Stimulated activated CD4-positive, alpha-beta T cell treated with anti-CD3 and anti-CD28 coated beads, Interleukin-12 subunit alpha, Interleukin-12 subunit beta, amount 100 ng/mL, for 48 hours (primary cell): ENCODE results near the gene SLC13A3.
A peak's percentile ranks its signal among the peaks of the same experiment; 100 is the strongest.

Experiments
- DNase-seq, 3 donors: peaks; one replicate each; pipeline ENCODE4 v3.0.0-alpha.2; 2020; ENCODE audit warnings: low read depth in 2 of 3, low spot score in 1 of 3

SLC13A3 gene

DNA sequence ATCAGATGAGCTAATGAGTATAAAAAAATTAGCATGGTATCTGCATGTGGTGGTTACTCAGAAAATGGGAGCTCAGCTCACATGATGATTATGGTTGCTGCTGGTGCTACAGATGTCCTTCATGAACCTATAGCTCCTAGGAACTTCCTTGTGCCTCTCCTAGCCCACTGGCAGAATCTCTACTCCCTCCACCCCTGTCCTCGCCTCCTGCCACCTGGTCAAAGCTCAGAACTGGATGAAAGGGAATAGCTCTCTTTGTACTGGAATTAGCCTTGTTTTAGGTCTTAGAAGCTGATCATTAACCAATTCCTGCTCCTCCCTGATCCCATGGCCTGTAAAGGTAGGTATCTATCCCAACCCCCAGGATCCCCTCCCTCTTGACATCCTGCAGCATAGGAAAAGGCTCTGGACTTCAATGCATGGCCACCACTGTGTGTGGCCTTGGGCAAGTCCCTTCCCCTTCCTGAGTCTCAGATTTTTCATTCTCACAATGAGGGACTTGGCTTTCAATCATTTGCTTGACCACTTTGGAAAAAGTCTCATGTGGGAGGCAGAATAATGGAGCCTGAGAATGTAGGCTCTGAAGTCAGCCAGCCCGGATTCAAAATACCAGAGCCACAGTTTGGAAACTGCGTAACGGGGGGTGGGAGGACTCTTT lies 43.9 kb downstream of the SLC13A3 start:
- no peak for DNase-seq

DNA sequence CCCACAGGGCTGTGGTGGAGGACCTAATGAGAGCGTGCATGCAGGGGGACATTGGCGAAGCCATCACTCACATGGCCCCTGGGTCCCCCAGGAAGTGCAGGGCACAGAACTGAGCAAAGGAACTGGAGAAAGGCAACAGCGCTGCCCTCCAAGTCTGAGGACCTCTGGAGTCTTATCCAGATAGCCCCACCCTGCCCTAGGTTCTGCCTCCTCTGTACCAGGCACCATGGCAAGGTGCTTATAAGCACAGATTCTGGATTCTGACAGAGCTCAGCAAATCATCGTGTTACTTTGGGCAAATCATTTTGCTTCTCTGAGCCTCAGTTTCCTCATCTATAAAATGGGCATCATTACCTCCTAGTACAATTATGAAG lies 44.5 kb downstream of the SLC13A3 start:
- DNase-seq = no peak

DNA sequence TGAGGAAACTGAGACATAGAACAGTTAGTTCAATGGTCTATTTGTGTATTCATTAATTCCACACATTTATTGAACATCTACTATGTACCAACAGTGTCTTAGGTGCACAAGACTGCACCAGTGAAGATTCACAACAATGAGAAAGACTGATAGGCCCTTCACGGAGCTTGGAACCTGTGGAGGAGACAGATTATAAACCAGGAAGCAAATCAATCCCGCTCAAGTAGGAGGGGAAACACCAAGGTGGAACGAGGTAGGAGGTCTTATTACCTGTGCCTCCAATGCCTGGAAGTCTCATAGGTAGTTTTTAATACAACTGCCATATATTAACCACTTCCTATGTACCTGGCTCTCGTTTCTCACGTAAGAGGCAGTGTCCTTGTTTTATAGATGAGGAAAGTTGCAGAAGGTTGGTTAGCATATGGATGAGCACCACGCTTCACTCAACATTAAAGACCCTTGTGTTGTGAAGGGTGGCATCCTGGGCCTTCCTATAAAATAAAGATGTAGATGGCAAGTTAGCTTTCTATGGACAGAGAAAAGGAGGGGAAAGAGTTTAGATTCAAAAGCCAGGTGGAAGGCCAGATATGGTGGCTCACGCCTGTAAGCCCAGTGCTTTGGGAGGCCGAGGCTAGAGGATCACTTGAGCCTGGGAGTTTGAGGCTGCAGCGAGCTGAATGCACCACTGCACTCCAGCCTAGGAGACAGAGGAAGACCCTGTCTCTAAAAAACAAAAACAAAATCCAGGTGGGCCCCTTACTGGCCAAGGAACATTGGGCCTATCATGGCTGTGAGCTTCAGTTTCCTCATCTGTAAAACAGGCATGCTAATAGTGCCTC lies 45.1 kb downstream of the SLC13A3 start:
- DNase-seq = no peak

DNA sequence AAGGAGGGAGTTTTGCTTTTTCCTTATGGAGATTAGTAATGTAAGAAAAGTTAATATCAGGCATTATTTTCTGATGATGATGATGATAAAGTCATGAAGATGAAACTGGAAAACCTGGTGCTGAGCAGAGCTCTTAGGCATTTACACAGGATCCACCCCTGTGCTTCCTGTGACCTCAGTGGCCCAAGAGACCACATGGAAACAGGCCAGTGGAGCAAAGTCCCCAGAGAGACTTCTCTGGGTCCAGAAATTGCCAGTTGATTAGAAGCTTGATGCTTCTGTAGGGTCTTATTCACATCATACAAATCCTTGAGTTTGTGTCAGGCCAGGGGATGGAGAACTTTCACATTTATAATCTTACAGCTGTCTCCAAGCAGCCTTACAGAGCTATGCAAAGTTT lies 46.1 kb downstream of the SLC13A3 start:
- DNase-seq = no peak

DNA sequence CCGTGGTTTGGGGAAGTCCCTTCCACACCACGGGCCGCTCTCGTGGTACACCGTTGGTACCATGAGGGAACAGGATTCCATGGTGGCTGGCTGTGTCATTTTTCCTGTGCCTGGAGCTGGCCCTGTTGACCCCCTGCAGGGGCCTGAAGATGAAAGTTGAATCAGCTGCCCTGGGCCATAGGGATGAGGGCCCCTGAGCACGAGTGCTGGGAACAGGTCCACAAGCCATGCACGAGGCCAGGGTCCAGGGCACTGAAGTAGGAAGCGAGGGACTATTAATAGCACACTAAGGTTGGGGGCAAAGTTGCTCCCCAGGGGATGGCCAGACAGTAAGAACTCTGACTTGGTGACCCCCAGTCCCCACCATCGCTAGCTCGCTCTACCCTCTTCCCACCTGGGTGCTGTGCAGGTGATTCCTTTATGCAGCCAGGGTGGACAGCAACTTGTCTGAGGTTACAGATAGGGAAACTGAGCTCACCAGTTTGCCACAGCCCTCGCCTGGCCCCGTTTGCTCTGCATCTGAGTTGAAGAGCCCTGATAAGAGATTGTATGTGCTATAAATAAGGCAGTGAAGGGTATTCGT lies 46.6 kb downstream of the SLC13A3 start:
- no peak for DNase-seq

DNA sequence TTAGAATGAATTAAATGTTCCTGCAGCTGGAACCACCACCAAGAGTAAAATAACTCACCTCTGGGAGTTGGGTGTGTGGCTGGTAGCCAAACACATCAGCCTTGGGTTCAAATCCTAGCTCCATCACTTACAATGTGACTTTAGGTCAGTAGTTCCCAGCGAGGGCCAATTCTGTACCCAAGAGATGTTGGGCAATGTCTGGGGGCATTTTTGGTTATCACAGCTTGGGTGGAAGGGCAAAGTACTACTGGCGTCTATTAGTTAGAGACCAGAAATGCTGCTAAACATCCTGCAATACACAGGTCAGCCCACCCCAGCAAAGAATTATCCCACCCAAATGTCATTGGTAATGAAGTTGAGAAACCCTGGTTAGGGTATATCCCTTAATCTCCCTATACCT lies 48.8 kb downstream of the SLC13A3 start:
- no peak for DNase-seq

DNA sequence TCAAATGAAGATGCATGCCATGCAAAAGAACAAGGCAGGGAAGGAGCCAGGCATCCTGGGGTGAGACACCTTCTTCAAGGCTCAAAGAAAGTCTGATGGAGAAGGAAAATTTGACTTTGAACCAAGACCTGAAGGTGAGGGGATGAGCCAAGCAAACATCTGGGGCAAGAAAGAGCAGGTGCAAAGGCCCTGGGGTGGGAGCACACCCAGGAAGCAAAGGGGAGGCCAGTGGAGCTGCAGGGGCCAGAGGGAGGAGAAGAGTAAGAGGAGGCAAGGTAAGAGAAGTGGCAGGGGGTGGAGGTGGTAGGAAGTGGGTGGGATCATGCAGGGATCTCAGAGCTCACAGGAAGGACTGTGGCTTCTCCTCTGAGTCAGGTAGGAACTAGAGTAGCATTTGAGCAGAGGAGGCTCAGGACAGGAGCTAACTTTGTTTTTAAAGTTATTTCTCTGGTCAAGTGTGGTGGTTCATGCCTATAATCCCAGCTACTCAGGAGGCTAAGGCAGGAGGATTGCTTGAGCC lies 49.6 kb downstream of the SLC13A3 start:
- DNase-seq = no peak

DNA sequence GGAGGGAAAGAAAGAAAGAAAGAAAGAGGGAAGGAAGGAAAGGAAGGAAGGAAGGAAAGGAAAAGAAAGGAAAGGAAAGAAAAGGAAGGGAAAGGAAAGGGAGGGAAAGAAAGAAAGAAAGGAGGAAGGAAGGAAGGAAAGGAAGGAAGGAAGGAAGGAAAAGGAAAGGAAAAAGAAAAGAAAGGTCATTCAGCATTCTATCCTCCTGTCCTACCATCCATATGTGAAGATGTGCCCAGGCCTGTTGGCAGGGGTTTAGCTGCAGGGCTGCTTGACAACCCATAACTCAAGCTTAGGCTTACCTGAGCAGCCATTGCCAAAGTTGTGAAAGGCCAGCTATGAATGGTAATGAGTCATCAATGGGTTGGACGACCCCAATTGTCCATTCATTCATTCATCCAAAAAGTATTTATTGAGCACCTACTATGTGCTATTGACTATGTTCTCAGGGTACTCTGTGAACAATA lies 50.9 kb downstream of the SLC13A3 start:
- no peak for DNase-seq

DNA sequence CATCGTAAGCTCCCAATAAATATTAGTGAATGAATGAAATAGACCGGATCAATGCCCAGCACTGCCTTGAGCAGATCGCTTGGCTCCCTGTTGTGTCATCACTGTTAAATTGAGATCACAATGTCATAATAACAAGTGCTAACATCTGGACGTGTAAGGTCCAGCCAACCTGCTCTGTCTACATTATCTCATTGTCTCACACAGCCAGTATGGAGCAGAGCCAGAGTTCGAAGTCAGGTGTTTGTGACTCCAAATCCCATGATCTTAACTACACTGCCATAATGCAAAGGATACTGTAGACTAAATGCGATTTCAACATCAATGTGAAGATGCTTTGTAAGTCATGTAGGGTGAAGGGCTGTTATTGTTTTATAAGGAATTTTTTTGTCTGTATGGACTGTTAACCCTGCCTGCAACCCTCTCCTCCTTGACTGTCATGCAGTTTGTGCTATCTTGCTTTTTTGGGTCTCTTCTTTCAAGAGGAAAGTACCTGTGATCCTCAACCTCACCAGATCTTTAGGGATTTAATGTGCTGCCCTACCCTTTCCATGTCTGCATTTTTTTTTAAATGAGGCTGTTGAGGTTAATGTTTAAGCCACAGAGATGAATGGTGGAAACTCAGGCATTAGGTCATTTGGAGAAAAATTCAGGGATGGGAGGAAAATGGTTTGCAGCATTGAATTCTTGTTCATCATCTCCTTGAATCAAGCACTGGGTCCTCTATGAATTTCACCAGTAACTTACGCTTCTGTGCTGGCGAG lies 51.9 kb downstream of the SLC13A3 start:
- DNase-seq = no peak

DNA sequence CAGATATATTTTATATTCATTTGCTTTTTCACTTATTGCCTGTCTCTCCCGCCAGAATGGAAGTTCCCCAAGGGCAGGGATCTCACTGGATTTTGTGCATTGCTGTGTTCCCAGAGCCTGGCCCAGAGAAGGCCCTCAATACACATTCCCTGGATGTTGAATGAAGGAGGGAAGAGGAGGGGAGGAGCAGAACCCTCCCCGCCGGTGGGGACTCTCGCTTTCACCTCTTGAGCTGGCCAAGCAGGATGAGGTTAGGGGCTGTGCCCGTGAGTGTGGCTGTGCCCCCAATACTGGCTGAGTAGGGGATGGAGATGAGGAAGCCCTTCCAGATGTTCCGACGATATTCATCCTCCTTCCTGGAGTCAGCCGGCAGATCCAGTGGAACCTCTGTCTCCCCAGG lies 55.3 kb downstream of the SLC13A3 start:
- DNase-seq = no peak

DNA sequence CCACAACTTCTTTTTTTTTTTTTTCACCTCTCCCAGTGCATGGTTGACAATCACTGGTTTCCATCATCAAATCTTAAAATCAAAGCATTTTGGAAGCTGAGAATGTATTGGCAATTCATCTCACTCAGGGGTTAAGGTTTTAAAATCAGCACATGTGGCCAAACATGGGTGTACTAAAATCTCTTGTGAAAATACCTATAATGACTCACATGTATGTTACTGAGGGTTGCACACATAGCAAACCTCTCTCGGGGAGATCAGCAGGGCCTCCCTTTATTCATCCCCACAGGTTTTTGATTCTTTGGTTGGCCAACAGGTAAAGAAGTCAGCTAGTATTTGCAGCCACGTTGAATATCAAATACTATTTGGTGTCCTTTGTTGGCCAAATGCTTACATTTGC lies 56.5 kb downstream of the SLC13A3 start:
- no peak for DNase-seq

DNA sequence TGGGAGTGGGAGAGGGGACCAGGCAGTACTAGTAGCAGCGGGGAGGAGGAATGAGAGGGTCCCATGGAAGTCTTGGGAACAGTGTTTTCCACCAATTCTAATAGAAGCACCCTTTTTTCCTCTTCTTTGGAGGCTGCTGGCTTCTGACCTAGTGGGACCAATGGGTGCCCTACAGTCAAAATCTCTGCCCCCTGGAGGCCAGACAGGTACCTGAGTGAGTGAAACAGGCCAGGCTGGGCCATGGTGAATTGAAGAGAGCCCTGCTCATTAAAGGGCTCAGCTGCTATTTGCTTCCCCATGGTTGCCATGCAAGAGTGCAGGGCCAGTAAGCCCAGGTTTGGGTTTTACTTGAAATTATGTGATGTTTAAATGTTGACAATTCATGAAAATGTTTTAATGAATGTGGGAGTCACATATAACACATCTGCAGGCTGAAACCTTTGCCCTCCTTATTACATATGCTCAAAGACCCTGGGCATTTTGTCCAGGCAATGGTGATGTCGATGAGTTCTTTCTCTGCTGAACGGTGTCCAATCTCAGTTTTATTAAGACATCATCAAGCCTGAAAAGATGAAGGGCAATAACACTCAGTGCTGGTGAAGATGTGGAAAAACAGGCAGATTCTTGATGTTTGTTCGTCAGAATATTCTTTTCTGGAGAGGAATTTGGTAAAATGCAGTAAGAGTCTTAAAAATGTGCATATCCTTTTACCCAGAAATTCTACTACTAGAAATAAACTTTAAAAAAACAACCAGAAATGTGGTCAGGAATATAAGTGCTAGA lies 58.5 kb downstream of the SLC13A3 start:
- DNase-seq = peak in 1 of 3 donors; percentile 6

DNA sequence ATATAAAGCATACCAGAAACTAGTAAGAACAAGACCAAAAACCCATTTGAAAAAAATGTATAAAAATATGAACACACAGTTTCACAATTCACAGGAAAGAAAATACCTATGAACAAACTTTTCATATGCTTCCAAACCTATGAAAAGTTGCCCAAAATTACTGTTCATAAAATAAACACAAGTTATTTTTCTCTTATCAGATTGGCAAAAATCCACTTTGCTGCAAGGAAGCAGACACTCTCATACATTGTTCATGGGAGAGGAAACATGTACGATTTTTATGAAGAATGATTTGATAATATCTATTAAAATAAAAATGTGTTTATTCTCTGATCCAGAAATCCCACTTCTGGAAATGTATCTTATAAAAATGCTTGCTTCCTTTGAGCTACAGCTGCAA lies 60.8 kb downstream of the SLC13A3 start:
- DNase-seq = no peak

DNA sequence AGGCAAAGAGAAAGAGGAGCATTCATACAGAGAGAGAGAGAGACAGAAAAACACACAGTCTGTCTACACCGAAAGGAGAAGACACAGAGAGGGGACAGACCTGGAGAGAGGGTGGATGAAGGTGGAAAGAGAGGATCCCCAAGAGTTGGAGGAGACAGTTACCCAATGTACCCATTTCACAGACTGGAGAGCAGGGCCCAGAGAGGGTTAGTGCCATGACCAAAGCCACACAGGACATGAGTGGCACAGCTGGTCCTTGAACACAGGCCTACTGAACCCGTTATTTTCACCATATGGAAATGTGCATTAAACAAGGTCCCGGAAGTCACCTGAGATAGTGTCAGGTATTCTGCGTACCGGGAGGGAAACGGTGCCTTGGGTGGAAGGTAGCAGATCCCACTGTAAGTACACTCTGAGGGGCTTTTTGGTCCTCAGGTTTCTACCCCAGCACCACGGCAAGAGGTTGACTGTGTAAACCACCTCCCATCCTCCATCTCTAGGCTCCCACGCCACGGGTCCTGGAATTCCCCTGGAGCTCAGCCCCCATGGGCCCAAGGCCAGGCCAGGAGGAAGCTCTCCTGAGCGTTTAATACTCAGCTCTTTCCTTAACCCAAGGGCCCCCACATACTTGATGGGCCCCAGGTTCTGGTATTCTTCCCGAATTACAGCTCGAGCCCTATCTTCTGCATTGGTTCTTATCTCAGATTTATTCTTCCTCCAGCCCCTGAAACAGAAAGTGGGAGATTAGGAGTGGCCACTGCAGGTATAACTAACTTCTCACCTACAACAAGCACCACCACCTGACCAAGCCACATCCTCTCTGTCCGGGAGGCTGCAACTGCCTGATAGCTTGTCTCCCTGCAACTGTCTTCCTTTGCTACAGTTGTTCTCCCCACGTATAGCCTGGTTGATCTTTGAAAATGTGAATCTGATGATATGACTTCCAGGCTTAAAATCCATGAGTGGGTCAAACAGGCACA lies 62.4 kb downstream of the SLC13A3 start:
- DNase-seq = no peak

DNA sequence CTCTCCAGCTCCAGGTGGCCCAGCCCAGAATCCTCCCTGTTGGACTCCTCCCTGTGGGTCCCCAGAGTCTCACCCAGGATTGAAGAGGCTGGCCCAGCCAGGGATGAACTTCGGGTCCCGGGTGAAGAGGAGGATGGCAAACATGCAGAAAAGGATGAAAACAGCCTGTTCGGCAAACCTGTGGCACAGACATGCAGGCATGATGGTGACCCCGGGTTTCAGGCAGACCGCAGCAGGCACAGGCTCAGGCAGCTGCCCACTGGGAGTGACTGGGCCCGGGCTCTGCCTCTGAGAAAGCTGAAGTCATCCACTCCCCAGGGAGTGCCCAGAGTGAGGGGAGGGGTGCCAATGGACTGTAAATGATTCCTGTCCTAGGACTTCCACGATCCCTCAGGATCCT lies 63.3 kb downstream of the SLC13A3 start:
- no peak for DNase-seq

DNA sequence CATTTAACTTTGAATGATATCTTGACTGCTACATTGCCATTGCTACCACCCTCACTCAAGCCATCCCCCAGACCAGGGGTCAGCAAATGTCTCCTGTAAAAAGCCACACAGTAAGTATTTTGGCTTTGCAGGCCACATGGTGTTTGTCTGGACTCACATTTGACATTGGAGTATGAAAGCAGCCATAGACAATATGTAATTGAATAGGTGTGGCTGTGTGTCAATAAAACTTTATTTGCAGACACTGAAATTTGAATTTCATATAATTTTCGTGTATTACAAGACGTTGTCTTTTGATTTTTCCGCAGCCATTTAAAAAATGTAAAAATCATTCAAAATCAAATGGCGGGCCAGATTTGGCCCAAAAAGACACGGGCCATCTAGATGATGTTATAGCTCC lies 64.5 kb downstream of the SLC13A3 start:
- no peak for DNase-seq

DNA sequence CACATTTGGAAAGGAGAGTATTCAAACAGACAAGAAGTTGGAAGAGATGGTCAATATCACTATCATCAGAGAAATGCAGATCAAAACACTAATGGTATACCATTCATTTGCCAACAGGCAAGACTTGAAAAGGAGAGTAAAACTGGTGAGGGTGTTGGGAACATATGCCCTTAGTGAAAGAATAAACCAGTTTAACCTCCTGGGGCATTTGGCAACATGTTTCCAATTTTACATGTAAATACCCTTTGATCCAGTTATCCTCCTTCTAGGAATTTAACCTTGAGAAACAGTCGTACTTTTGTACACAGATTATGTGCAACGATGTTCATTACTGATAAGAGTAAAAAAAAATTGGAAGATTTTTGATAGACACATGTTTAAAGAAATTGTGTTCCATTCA lies 66.8 kb downstream of the SLC13A3 start:
- no peak for DNase-seq

DNA sequence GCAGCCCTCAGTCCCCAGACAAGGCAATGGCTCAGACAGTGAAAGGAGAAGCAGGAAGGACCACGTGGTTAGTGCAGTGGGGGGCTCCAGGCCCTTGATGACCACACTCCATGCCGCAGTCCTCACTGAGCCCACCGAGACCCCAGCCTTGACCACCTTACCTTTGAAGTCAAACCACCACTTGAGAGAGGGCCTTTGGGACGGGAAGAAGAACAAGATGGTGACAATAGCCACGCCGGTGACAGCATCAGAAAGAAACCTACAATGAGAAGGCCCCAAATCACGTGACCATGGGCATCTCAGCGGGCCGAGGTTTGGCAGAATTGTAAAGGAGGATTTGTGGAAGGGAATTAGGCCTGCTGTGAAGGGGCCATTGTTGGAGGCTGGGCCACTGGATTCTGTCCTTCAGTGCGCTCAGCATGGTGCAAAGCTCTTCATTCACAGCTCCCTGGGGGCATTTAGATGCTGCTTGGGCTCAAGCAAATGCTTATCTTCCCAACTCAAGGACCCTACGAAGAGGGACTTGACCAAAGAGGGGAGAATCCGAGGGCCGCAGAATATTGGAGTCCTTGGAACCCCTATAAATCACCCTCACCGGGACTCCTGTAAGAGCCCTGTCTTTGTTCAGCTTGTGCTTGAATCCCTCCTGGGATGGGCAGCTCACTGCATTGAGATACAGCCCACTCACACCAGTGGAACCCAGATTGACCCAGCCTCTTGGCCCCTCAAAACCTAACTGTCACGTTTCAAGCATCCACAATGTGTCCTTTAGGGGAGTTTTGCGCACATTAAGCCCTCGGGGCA lies 67.6 kb downstream of the SLC13A3 start:
- no peak for DNase-seq

DNA sequence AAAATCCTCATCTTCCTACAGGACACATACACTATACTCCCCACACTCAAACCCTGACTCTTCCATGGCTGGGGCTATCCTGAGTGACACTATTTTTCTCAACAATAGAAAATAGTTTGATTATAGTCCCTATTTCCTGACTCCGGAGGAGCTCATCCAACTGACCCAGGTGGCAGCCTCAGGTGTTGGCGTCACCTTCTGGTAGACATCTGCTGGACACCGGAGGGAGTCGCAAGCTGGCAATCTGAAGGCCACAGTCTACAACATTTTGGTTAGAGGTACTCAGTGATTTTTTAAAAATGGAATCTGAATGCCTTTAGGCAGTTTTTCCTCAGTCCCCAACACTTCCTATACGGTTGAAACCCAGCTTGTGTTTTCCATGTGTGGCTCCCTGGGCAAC lies 68.6 kb downstream of the SLC13A3 start:
- no peak for DNase-seq
